GM12878 (cell line): ENCODE measurements around the gene GSTCD.

Source experiments
- CHD4 ChIP-seq: fragments of 200-600 bp; sonication (generic); IDR thresholded peaks from 2 replicates; pipeline ENCODE4 v1.6.1; 2016; ENCODE audit warnings: mild to moderate bottlenecking
- EZH2 ChIP-seq: IDR thresholded peaks from 2 replicates; pipeline ENCODE4 v1.6.1; 2012; ENCODE audit warnings: low read depth, mild to moderate bottlenecking, control low read depth, inconsistent platforms, low read length, borderline replicate concordance; ENCODE audit not compliant: control insufficient read depth
- RFX5 ChIP-seq: IDR thresholded peaks from 2 replicates; pipeline ENCODE4 v1.6.1; 2011; ENCODE audit warnings: low read depth, low read length, improper control_type of control experiment

- TF ChIP-seq EZH2 (no peak), RFX5 (no peak), CHD4 (no peak)
Observed at GRCh38 chr4:105670684-105671083, 37.9 kb upstream of the GSTCD start.
